Measurements from ENCODE around the gene SMPDL3B.

The SMPDL3B gene

GRCh38 chr1:27958513-27958912 lies 23.7 kb downstream of the SMPDL3B start:
- no peak overlapping the region for H3K4me3 ChIP-seq (ENCODE audit: low read depth, low read length)
- in situ Hi-C loops (cut with HindIII; ENCODE audit: low sequenced_read_pairs) = no loop called here
- TF ChIP-seq CTCF (IDR thresholded peaks at IDR 0.05; ENCODE audit: low read depth, low read length, missing control alignments) = no peak
- no peak for DNase-seq (ENCODE audit: low read depth)

GRCh38 chr1:27959792-27960603 lies 25.2 kb downstream of the SMPDL3B start, which contains the start of gene XKR8:
Gene XKR8, plus strand, starts transcription at chr1:27959973. Its CDS starts 97 bp downstream, at chr1:27960070.
- in situ Hi-C loops (cut with HindIII; ENCODE audit: low sequenced_read_pairs) = no loop called here
- peak; percentile 30 for TF ChIP-seq CTCF (IDR thresholded peaks at IDR 0.05; ENCODE audit: low read depth, low read length, missing control alignments)
- peak within 1 kb of the TSS; percentile 60 for H3K4me3 ChIP-seq (ENCODE audit: low read depth, low read length)
- DNase-seq (ENCODE audit: low read depth) = no peak

DNA sequence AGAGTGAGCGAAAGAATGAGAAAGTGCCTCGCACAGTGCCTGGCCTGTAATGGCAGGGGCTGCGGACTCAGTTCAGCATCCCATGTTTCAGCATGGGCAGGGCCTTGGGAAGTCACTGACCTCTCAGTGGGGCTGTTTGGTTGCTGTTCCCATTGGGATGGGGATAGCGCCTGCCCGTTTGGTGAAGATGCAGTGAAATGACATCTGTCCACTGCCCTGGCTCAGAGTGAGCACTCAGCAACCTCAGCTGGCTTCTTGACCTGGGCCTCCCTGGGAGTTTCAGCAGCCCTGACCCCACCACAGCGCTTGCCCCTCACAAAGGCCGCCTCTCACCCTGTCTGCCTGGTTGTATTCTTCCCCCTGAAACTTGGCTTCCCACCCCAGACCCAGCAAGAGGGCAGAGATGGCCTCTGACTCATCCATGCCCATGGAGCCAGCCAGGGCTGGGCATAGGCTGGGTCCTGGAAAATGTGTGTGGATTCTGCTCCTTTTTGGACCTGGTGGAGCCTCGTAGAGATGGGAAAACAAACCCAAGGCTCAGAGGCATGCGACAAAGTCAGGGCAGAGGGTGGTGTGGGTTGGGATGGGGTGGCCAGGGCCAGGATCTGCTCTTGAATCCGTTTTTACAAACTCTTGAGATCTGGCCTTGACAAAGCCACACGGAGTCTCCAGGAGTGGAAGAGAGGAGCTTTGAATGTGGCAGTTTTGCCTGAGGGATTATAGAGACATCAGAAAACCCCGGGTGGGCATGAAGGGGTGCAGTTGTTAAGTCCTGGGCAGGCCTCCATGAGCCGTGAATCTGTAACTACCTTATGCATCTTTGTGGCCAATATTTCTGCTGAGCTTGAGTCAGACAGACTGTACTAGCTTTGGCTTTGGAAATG lies 26.2 kb downstream of the SMPDL3B start:
- in situ Hi-C loops (cut with HindIII; ENCODE audit: low sequenced_read_pairs) = no loop called here
- peak overlapping the region; percentile 60 for H3K4me3 ChIP-seq (ENCODE audit: low read depth, low read length)
- TF ChIP-seq CTCF (IDR thresholded peaks at IDR 0.05; ENCODE audit: low read depth, low read length, missing control alignments) = no peak
- DNase-seq (ENCODE audit: low read depth) = no peak

- in situ Hi-C loops (cut with HindIII; ENCODE audit: low sequenced_read_pairs) = no loop called here
- no peak for TF ChIP-seq CTCF (IDR thresholded peaks at IDR 0.05; ENCODE audit: low read depth, low read length, missing control alignments)
- no peak for DNase-seq (ENCODE audit: low read depth)
- H3K4me3 ChIP-seq (ENCODE audit: low read depth, low read length) = peak overlapping the region; percentile 60
These were observed 26.9 kb downstream of the SMPDL3B start for GRCh38 chr1:27961646-27962221.

DNA sequence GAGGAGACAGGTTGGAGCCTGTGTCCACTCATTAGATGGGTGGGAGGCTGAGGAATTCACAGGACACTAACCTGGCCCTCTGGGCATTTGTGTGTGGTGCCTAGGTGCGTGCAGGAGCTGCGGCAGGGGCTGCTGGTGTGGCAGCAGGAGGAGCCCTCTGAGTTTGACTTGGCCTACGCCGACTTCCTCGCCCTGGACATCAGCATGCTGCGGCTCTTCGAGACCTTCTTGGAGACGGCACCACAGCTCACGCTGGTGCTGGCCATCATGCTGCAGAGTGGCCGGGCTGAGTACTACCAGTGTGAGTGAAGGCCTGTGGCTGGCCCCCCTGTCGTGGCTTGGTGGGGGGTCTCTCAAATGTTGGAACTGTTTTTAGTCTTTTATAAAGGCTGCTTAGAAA lies 28.6 kb downstream of the SMPDL3B start:
- no peak for TF ChIP-seq CTCF (IDR thresholded peaks at IDR 0.05; ENCODE audit: low read depth, low read length, missing control alignments)
- in situ Hi-C loops (cut with HindIII; ENCODE audit: low sequenced_read_pairs) = no loop called here
- no peak for DNase-seq (ENCODE audit: low read depth)
- H3K4me3 ChIP-seq (ENCODE audit: low read depth, low read length) = no peak overlapping the region

DNA sequence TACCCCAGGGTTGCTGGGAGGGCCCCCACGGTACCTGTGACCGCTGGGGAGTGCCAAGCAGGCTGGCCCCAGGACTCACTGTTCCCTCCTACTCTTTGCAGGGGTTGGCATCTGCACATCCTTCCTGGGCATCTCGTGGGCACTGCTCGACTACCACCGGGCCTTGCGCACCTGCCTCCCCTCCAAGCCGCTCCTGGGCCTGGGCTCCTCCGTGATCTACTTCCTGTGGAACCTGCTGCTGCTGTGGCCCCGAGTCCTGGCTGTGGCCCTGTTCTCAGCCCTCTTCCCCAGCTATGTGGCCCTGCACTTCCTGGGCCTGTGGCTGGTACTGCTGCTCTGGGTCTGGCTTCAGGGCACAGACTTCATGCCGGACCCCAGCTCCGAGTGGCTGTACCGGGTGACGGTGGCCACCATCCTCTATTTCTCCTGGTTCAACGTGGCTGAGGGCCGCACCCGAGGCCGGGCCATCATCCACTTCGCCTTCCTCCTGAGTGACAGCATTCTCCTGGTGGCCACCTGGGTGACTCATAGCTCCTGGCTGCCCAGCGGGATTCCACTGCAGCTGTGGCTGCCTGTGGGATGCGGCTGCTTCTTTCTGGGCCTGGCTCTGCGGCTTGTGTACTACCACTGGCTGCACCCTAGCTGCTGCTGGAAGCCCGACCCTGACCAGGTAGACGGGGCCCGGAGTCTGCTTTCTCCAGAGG lies 31.8 kb downstream of the SMPDL3B start:
- TF ChIP-seq CTCF (IDR thresholded peaks at IDR 0.05; ENCODE audit: low read depth, low read length, missing control alignments) = no peak
- no peak for DNase-seq (ENCODE audit: low read depth)
- in situ Hi-C loops (cut with HindIII; ENCODE audit: low sequenced_read_pairs) = no loop called here
- H3K4me3 ChIP-seq (ENCODE audit: low read depth, low read length) = no peak overlapping the region
